ENCODE data around the gene EIF4G1. TPM values are rescaled to one million over a fixed set of nuclear protein-coding genes. Genes with fewer than 3 reads are reported as not detected.
A peak's percentile ranks its signal among the peaks of the same experiment; 100 is the strongest.

EIF4G1 gene
- total RNA-seq, 4 donors from 2014 or later: 173 to 248 (median 192) TPM

GRCh38 chr3:184383033-184383740, 68.8 kb downstream of the EIF4G1 start:
- Histone ChIP-seq H3K27me3 (peaks cover 0 to 11% of the 10 kb centered on the region in 2 donors), H3K9me3 (no peaks in the 10 kb centered on the region), H3K36me3 (peaks cover 0 to 31% (median 0%) of the 10 kb centered on the region in 3 donors), H3K4me1 (peaks cover 0 to 34% (median 8%) of the 10 kb centered on the region in 4 donors), H3K4me3 (no peak overlapping the region), H3K27ac (no peak overlapping the region)
- no peak for DNase-seq (ENCODE audit: low spot score in 2 of 2)
- no peak for TF ChIP-seq POLR2A (IDR thresholded peaks at IDR 0.05)
- no peak for TF ChIP-seq CTCF (IDR thresholded peaks at IDR 0.05)
- no peak for TF ChIP-seq EP300 (IDR thresholded peaks at IDR 0.05)
- 94 to 95% methylated on average over 12 to 15 of the region's 15 CpGs for WGBS, 2 donors

- no peak overlapping the region for H3K4me3 ChIP-seq
- H3K9me3 ChIP-seq: no peaks in the 10 kb centered on the region
- 81 to 92% methylated on average over 9 of the region's 9 CpGs for WGBS, 2 donors
- no peak for DNase-seq (ENCODE audit: low spot score in 2 of 2)
- H3K27me3 ChIP-seq: peaks cover 0 to 11% of the 10 kb centered on the region in 2 donors
- H3K36me3 ChIP-seq: peaks cover 0 to 38% (median 0%) of the 10 kb centered on the region in 3 donors
- peaks cover 0 to 22% (median 8%) of the 10 kb centered on the region in 4 donors for H3K4me1 ChIP-seq
- no peak overlapping the region for H3K27ac ChIP-seq
- TF ChIP-seq EP300 (IDR thresholded peaks at IDR 0.05) (no peak), CTCF (IDR thresholded peaks at IDR 0.05) (no peak), POLR2A (IDR thresholded peaks at IDR 0.05) (no peak)
Measured at GRCh38 chr3:184384342-184384741, 69.9 kb downstream of the EIF4G1 start.

Small RNA genes within 50 kb of the gene (small RNA-seq; reads per million reads assigned to genes)
- 1,598 reads per million, percentile 99 among the genes with 10 or more reads in this experiment for gene SNORD66

Other genes with a start within 250 kb of the EIF4G1 start
- not detected for gene HTR3E, start 217.5 kb upstream of the EIF4G1 start, total RNA-seq
- 10 to 100 TPM; 28.8 to 51.0 (median 36.5) TPM for gene EIF2B5, start 179.2 kb upstream of the EIF4G1 start, total RNA-seq
- gene DVL3, start 159.2 kb upstream of the EIF4G1 start, total RNA-seq: 10 to 100 TPM; 45.2 to 86.5 (median 66.1) TPM
- gene AP2M1, start 139.8 kb upstream of the EIF4G1 start, total RNA-seq: 100 to 1,000 TPM; 182 to 212 (median 199) TPM
- gene ABCF3, start 128.4 kb upstream of the EIF4G1 start, total RNA-seq: 10 to 100 TPM; 51.6 to 96.9 (median 64.0) TPM
- 1 to 10 TPM in 1 of 4 donors, under 1 TPM in 2, not detected in 1; 0.21 to 1.8 (median 0.22) TPM for gene VWA5B2, start 85.0 kb upstream of the EIF4G1 start, total RNA-seq
- 10 to 100 TPM; 38.9 to 79.5 (median 58.7) TPM for gene ALG3, start 65.6 kb upstream of the EIF4G1 start, total RNA-seq
- 1 to 10 TPM in 3 of 4 donors, under 1 TPM in 1; 0.98 to 4.8 (median 2.5) TPM for gene EEF1AKMT4, start 64.9 kb upstream of the EIF4G1 start, total RNA-seq
- not detected for gene CAMK2N2, start 53.1 kb upstream of the EIF4G1 start, total RNA-seq
- not detected for gene ECE2, start 38.6 kb upstream of the EIF4G1 start, total RNA-seq
- 100 to 1,000 TPM; 122 to 226 (median 152) TPM for gene PSMD2, start 15.4 kb upstream of the EIF4G1 start, total RNA-seq
- 10 to 100 TPM; 35.0 to 45.3 (median 39.6) TPM for gene FAM131A, start 23.0 kb downstream of the EIF4G1 start, total RNA-seq
- 10 to 100 TPM; 51.3 to 86.3 (median 54.9) TPM for gene CLCN2, start 47.0 kb downstream of the EIF4G1 start, total RNA-seq
- 100 to 1,000 TPM in 1 of 4 donors, 10 to 100 TPM in 3; 65.1 to 181 (median 95.3) TPM for gene POLR2H, start 47.1 kb downstream of the EIF4G1 start, total RNA-seq
- gene THPO, start 63.6 kb downstream of the EIF4G1 start, total RNA-seq: under 1 TPM in 3 of 4 donors, not detected in 1; 0.20 to 0.84 (median 0.44) TPM
- gene CHRD, start 65.4 kb downstream of the EIF4G1 start, total RNA-seq: 10 to 100 TPM; 29.1 to 44.6 (median 34.3) TPM
- gene EPHB3, start 247.2 kb downstream of the EIF4G1 start, total RNA-seq: 10 to 100 TPM in 1 of 4 donors, 1 to 10 TPM in 3; 4.8 to 13.8 (median 5.9) TPM